ENCODE measurements around the gene DENND1B. TPM values are rescaled to one million over a fixed set of nuclear protein-coding genes. Genes with fewer than 3 reads are reported as not detected.

DENND1B gene
- total and polyA plus RNA-seq, 2 of the 8 experiments (the other 6 are each of a cell fraction or from before 2014, with no cell fraction given) = 0.74 to 3.3 TPM

GRCh38 chr1:197706601-197707000 lies 68.7 kb downstream of the DENND1B start:
- Histone ChIP-seq H4K8ac (ENCODE audit: extremely low read depth, insufficient read depth, low read length) (no peak overlapping the region), H3K36me3 (ENCODE audit: control insufficient read depth in 2 of 4, insufficient read depth in 4 of 4, low read length in 3 of 4) (no peaks in the 10 kb centered on the region), H2BK15ac (ENCODE audit: low read length) (no peak overlapping the region), H3K56ac (replicated peaks; ENCODE audit: insufficient read length, low read depth, low read length) (no peak overlapping the region), H2BK5ac (ENCODE audit: low read depth, low read length) (no peak overlapping the region), H3K79me1 (ENCODE audit: low read depth, low read length) (no peaks in the 10 kb centered on the region), H3K14ac (ENCODE audit: insufficient read length) (no peak overlapping the region), H4K91ac (replicated peaks; ENCODE audit: insufficient read length, low read length) (no peak overlapping the region), H3K18ac (ENCODE audit: extremely low read depth, low read length) (no peak overlapping the region), H3K79me2 (ENCODE audit: control insufficient read depth in 1 of 2, insufficient read depth in 2 of 2, low read length in 2 of 2) (no peaks in the 10 kb centered on the region), H2BK120ac (replicated peaks; ENCODE audit: low read depth, low read length) (no peak overlapping the region), H2BK20ac (ENCODE audit: low read length) (no peak overlapping the region), H3K23me2 (ENCODE audit: low read depth, low read length) (no peaks in the 10 kb centered on the region), H3K4me1 (replicated peaks in 1 of 4; ENCODE audit: control insufficient read depth in 3 of 4, insufficient read depth in 4 of 4, low read length in 3 of 4) (no peaks in the 10 kb centered on the region), H2AFZ (ENCODE audit: low read length) (no peak overlapping the region), H3K9ac (replicated peaks in 1 of 4; ENCODE audit: extremely low read depth in 1 of 4, low read depth in 3 of 4, low read length in 3 of 4) (no peak overlapping the region), H4K5ac (ENCODE audit: insufficient read length, low read depth, low read length) (no peak overlapping the region), H3K4ac (replicated peaks; ENCODE audit: insufficient read length, low read depth, low read length) (no peak overlapping the region), H3K4me2 (ENCODE audit: insufficient read depth in 1 of 2, low read depth in 2 of 2, low read length in 2 of 2) (no peak overlapping the region), H3K4me3 (ENCODE audit: extremely low read depth in 1 of 4, insufficient read depth in 2 of 4, low read depth in 3 of 4, low read length in 4 of 4) (no peak overlapping the region), H3K27ac (ENCODE audit: low read depth, low read length) (no peak overlapping the region), H3K27me3 (replicated peaks in 1 of 4; ENCODE audit: control insufficient read depth in 3 of 4, extremely low read depth in 1 of 4, insufficient read depth in 3 of 4, low read length in 3 of 4) (no peaks in the 10 kb centered on the region), H2BK12ac (ENCODE audit: low read depth, low read length) (no peak overlapping the region), H4K20me1 (replicated peaks in 1 of 2; ENCODE audit: control insufficient read depth in 1 of 2, insufficient read depth in 2 of 2, low read length in 2 of 2) (no peaks in the 10 kb centered on the region), H2AK5ac (ENCODE audit: low read depth, low read length) (no peak overlapping the region), H3K23ac (ENCODE audit: insufficient read length) (no peak overlapping the region), H3K9me3 (ENCODE audit: insufficient read depth in 2 of 2, low read depth in 1 of 2, low read length in 1 of 2) (no peaks in the 10 kb centered on the region)
- TF ChIP-seq JUN (IDR thresholded peaks at IDR 0.05; ENCODE audit: low read depth, low read length) (no peak), KDM1A (IDR thresholded peaks at IDR 0.05; ENCODE audit: borderline replicate concordance, low read length) (no peak), SIN3A (conservative IDR thresholded peaks at IDR 0.05 in 1 of 2, IDR thresholded peaks at IDR 0.05 in 1 of 2; ENCODE audit: low read depth in 1 of 2, low read length in 2 of 2) (no peak), SP4 (IDR thresholded peaks at IDR 0.05; ENCODE audit: low read length) (no peak), JUND (IDR thresholded peaks at IDR 0.05; ENCODE audit: low read length) (no peak), ASH2L (IDR thresholded peaks at IDR 0.05; ENCODE audit: low read length) (no peak), EP300 (IDR thresholded peaks at IDR 0.05; ENCODE audit: borderline replicate concordance in 1 of 2, low read depth in 2 of 2, low read length in 2 of 2) (no peak)
- WGBS, 2 experiments (ENCODE audit: extremely low coverage in 1 of 2, insufficient coverage in 1 of 2, insufficient read length in 1 of 2, insufficient replicate concordance in 2 of 2, low coverage in 1 of 2, low lambda C conversion rate in 2 of 2, missing lambda C conversion rate in 1 of 2) = 94% methylated on average over 1 of the region's 1 CpG; no CpG with 5 or more reads in 1 of the 2 experiments
- CTCF ChIA-PET (ENCODE audit: partially characterized antibody) = interaction anchor here (1.0 to 1.1 kb wide), 2 partner anchors 27 to 162 kb away, joined by 3 to 4 read pairs; no protein-coding TSS in a partner anchor
- no peak for FAIRE-seq
- DNase-seq (ENCODE audit: low read depth in 1 of 2, low spot score in 2 of 2) = no peak
- POLR2A ChIA-PET (ENCODE audit: partially characterized antibody) = interaction anchor here (1.4 kb wide), 1 partner anchor 102 kb away, joined by 3 read pairs; no protein-coding TSS in a partner anchor

Measured in H1 (cell line).